Measurements from ENCODE around the gene SCIN.
A peak's percentile ranks its signal among the peaks of the same experiment; 100 is the strongest.
"Not testable (repeated sequence)": the region's sequence is repeated elsewhere in the genome, so short reads cannot be mapped to it uniquely, and the experiment has no call there.

Gene SCIN

GRCh38 chr7:12660423-12660822 lies 89.9 kb downstream of the SCIN start:
- not testable (repeated sequence) for H3K9ac ChIP-seq (ENCODE audit: low read depth, low read length); H3K27me3 ChIP-seq (ENCODE audit: control insufficient read depth, insufficient read depth, low read length); H3K4me1 ChIP-seq (ENCODE audit: control insufficient read depth, insufficient read depth, low read length); H3K4me3 ChIP-seq (ENCODE audit: low read depth, low read length); H3K9me3 ChIP-seq (ENCODE audit: control insufficient read depth, insufficient read depth, low read length); H3K36me3 ChIP-seq (ENCODE audit: control insufficient read depth, insufficient read depth, low read length)

GRCh38 chr7:12660986-12661385 lies 90.5 kb downstream of the SCIN start:
- H3K9ac ChIP-seq (ENCODE audit: low read depth, low read length); H3K4me3 ChIP-seq (ENCODE audit: low read depth, low read length); H3K27me3 ChIP-seq (ENCODE audit: control insufficient read depth, insufficient read depth, low read length); H3K36me3 ChIP-seq (ENCODE audit: control insufficient read depth, insufficient read depth, low read length); H3K9me3 ChIP-seq (ENCODE audit: control insufficient read depth, insufficient read depth, low read length); H3K4me1 ChIP-seq (ENCODE audit: control insufficient read depth, insufficient read depth, low read length): not testable (repeated sequence)

- Histone ChIP-seq H3K9me3 (ENCODE audit: control insufficient read depth, insufficient read depth, low read length) (peaks cover 3% of the 10 kb centered on the region), H3K27me3 (ENCODE audit: control insufficient read depth, insufficient read depth, low read length) (no peaks in the 10 kb centered on the region), H3K9ac (ENCODE audit: low read depth, low read length) (no peak overlapping the region), H3K4me3 (ENCODE audit: low read depth, low read length) (no peak overlapping the region), H3K36me3 (ENCODE audit: control insufficient read depth, insufficient read depth, low read length) (no peaks in the 10 kb centered on the region), H3K4me1 (ENCODE audit: control insufficient read depth, insufficient read depth, low read length) (no peaks in the 10 kb centered on the region)
Observed at GRCh38 chr7:12661581-12661980, 91.1 kb downstream of the SCIN start.

GRCh38 chr7:12670000-12670729 lies 99.6 kb downstream of the SCIN start:
- Histone ChIP-seq H3K4me3 (ENCODE audit: low read depth, low read length) (no peak overlapping the region), H3K27me3 (ENCODE audit: control insufficient read depth, insufficient read depth, low read length) (no peaks in the 10 kb centered on the region), H3K9me3 (ENCODE audit: control insufficient read depth, insufficient read depth, low read length) (no peaks in the 10 kb centered on the region), H3K4me1 (ENCODE audit: control insufficient read depth, insufficient read depth, low read length) (no peaks in the 10 kb centered on the region), H3K9ac (ENCODE audit: low read depth, low read length) (no peak overlapping the region), H3K36me3 (ENCODE audit: control insufficient read depth, insufficient read depth, low read length) (no peaks in the 10 kb centered on the region)

- Histone ChIP-seq H3K4me3 (ENCODE audit: low read depth, low read length) (no peak overlapping the region), H3K9me3 (ENCODE audit: control insufficient read depth, insufficient read depth, low read length) (peaks cover 4% of the 10 kb centered on the region), H3K36me3 (ENCODE audit: control insufficient read depth, insufficient read depth, low read length) (no peaks in the 10 kb centered on the region), H3K27me3 (ENCODE audit: control insufficient read depth, insufficient read depth, low read length) (no peaks in the 10 kb centered on the region), H3K4me1 (ENCODE audit: control insufficient read depth, insufficient read depth, low read length) (no peaks in the 10 kb centered on the region), H3K9ac (ENCODE audit: low read depth, low read length) (no peak overlapping the region)
Observed at GRCh38 chr7:12670743-12671520, 100.4 kb downstream of the SCIN start.

- H3K4me3 ChIP-seq (ENCODE audit: low read depth, low read length); H3K9ac ChIP-seq (ENCODE audit: low read depth, low read length); H3K9me3 ChIP-seq (ENCODE audit: control insufficient read depth, insufficient read depth, low read length); H3K4me1 ChIP-seq (ENCODE audit: control insufficient read depth, insufficient read depth, low read length); H3K27me3 ChIP-seq (ENCODE audit: control insufficient read depth, insufficient read depth, low read length); H3K36me3 ChIP-seq (ENCODE audit: control insufficient read depth, insufficient read depth, low read length): not testable (repeated sequence)
Observed at GRCh38 chr7:12673436-12673835, 102.9 kb downstream of the SCIN start.

GRCh38 chr7:12674053-12674452 lies 103.5 kb downstream of the SCIN start:
- Histone ChIP-seq H3K9ac (ENCODE audit: low read depth, low read length) (no peak overlapping the region), H3K36me3 (ENCODE audit: control insufficient read depth, insufficient read depth, low read length) (no peaks in the 10 kb centered on the region), H3K4me3 (ENCODE audit: low read depth, low read length) (no peak overlapping the region), H3K9me3 (ENCODE audit: control insufficient read depth, insufficient read depth, low read length) (peaks cover 4% of the 10 kb centered on the region), H3K27me3 (ENCODE audit: control insufficient read depth, insufficient read depth, low read length) (no peaks in the 10 kb centered on the region), H3K4me1 (ENCODE audit: control insufficient read depth, insufficient read depth, low read length) (no peaks in the 10 kb centered on the region)

GRCh38 chr7:12674861-12675260 lies 104.3 kb downstream of the SCIN start:
- Histone ChIP-seq H3K9me3 (ENCODE audit: control insufficient read depth, insufficient read depth, low read length) (peaks cover 4% of the 10 kb centered on the region), H3K9ac (ENCODE audit: low read depth, low read length) (no peak overlapping the region), H3K4me3 (ENCODE audit: low read depth, low read length) (no peak overlapping the region)

GRCh38 chr7:12683678-12684585 lies 113.4 kb downstream of the SCIN start:
- Histone ChIP-seq H3K9me3 (ENCODE audit: control insufficient read depth, insufficient read depth, low read length) (no peaks in the 10 kb centered on the region), H3K4me3 (ENCODE audit: low read depth, low read length) (no peak overlapping the region), H3K4me1 (ENCODE audit: control insufficient read depth, insufficient read depth, low read length) (peaks cover 7% of the 10 kb centered on the region), H3K36me3 (ENCODE audit: control insufficient read depth, insufficient read depth, low read length) (no peaks in the 10 kb centered on the region), H3K27me3 (ENCODE audit: control insufficient read depth, insufficient read depth, low read length) (no peaks in the 10 kb centered on the region), H3K9ac (ENCODE audit: low read depth, low read length) (no peak overlapping the region)

More at GRCh38 chr7:12674861-12675260, 104.3 kb downstream of the SCIN start:
- no peaks in the 10 kb centered on the region for H3K36me3 ChIP-seq (ENCODE audit: control insufficient read depth, insufficient read depth, low read length)
- H3K27me3 ChIP-seq (ENCODE audit: control insufficient read depth, insufficient read depth, low read length): no peaks in the 10 kb centered on the region
- no peaks in the 10 kb centered on the region for H3K4me1 ChIP-seq (ENCODE audit: control insufficient read depth, insufficient read depth, low read length)

GRCh38 chr7:12684733-12685132 lies 114.2 kb downstream of the SCIN start:
- Histone ChIP-seq H3K9me3 (ENCODE audit: control insufficient read depth, insufficient read depth, low read length) (no peaks in the 10 kb centered on the region), H3K4me1 (ENCODE audit: control insufficient read depth, insufficient read depth, low read length) (peaks cover 7% of the 10 kb centered on the region), H3K4me3 (ENCODE audit: low read depth, low read length) (no peak overlapping the region), H3K27me3 (ENCODE audit: control insufficient read depth, insufficient read depth, low read length) (no peaks in the 10 kb centered on the region), H3K9ac (ENCODE audit: low read depth, low read length) (no peak overlapping the region), H3K36me3 (ENCODE audit: control insufficient read depth, insufficient read depth, low read length) (no peaks in the 10 kb centered on the region)

- H3K9ac ChIP-seq (ENCODE audit: low read depth, low read length): no peak overlapping the region
- no peaks in the 10 kb centered on the region for H3K9me3 ChIP-seq (ENCODE audit: control insufficient read depth, insufficient read depth, low read length)
- H3K4me1 ChIP-seq (ENCODE audit: control insufficient read depth, insufficient read depth, low read length): peaks cover 9% of the 10 kb centered on the region
- H3K36me3 ChIP-seq (ENCODE audit: control insufficient read depth, insufficient read depth, low read length): no peaks in the 10 kb centered on the region
- peak overlapping the region; percentile 49 for H3K4me3 ChIP-seq (ENCODE audit: low read depth, low read length)
- H3K27me3 ChIP-seq (ENCODE audit: control insufficient read depth, insufficient read depth, low read length): no peaks in the 10 kb centered on the region
Observed at GRCh38 chr7:12685550-12685949, 115.0 kb downstream of the SCIN start.

Data from iPS-15b (cell line).